Neuronal stem cell (in vitro differentiated cells): Measurements from ENCODE around the gene TLNRD1. TPM values are rescaled to one million over a fixed set of nuclear protein-coding genes. Genes with fewer than 3 reads are reported as not detected.

Experiments used
- DNase-seq: peaks from one replicate; pipeline ENCODE4 v3.0.0-alpha.2; 2013; ENCODE audit warnings: low spot score
- H2AFZ ChIP-seq: one replicate; pipeline ENCODE4 v1.6.1; 2013; ENCODE audit warnings: mild to moderate bottlenecking, low read length, inconsistent platforms
- H2AK5ac ChIP-seq: 2 replicates; pipeline ENCODE4 v1.6.1; 2013; ENCODE audit warnings: low read depth, mild to moderate bottlenecking, inconsistent platforms, low read length, moderate library complexity, mixed read lengths
- H2BK120ac ChIP-seq: 2 replicates; pipeline ENCODE4 v1.6.1; 2013; ENCODE audit warnings: low read depth, mild to moderate bottlenecking, inconsistent platforms, low read length, moderate library complexity, mixed read lengths
- H2BK12ac ChIP-seq: one replicate; pipeline ENCODE4 v1.6.1; 2013; ENCODE audit warnings: low read length, inconsistent platforms
- H2BK15ac ChIP-seq: 2 replicates; pipeline ENCODE4 v1.6.1; 2013; ENCODE audit warnings: mild to moderate bottlenecking, low read length, inconsistent platforms, mixed read lengths
- H2BK5ac ChIP-seq: one replicate; pipeline ENCODE4 v1.6.1; 2013; ENCODE audit warnings: inconsistent platforms, mild to moderate bottlenecking, low read length, moderate library complexity
- H3K14ac ChIP-seq: one replicate; pipeline ENCODE4 v1.6.1; 2013; ENCODE audit warnings: low read length, inconsistent platforms
- H3K18ac ChIP-seq: 2 replicates; pipeline ENCODE4 v1.6.1; 2013; ENCODE audit warnings: low read length, inconsistent platforms
- H3K23ac ChIP-seq: 2 replicates; pipeline ENCODE4 v1.6.1; 2013; ENCODE audit warnings: low read depth, mild to moderate bottlenecking, mixed read lengths, low read length, inconsistent platforms; ENCODE audit not compliant: poor library complexity
- H3K27ac ChIP-seq: replicated peaks from 3 replicates; pipeline ENCODE4 v1.5.1; 2013; ENCODE audit warnings: low read length, inconsistent platforms
- H3K27me3 ChIP-seq, 3 experiments: 2 replicates each; pipeline ENCODE4 v1.6.1; 2013; ENCODE audit warnings: low read length in 3 of 3, mild to moderate bottlenecking in 2 of 3, inconsistent platforms in 1 of 3, low read depth in 1 of 3, mixed read lengths in 1 of 3, moderate library complexity in 1 of 3; ENCODE audit not compliant: control insufficient read depth in 3 of 3, insufficient read depth in 3 of 3
- H3K36me3 ChIP-seq, 2 donors: replicated peaks in 1 of 2; 2 replicates each; pipeline ENCODE4 v1.6.1; 2013; ENCODE audit warnings: low read length in 2 of 2; ENCODE audit not compliant: control insufficient read depth in 2 of 2, insufficient read depth in 2 of 2
- H3K4ac ChIP-seq: 2 replicates; pipeline ENCODE4 v1.6.1; 2013; ENCODE audit warnings: inconsistent platforms, mild to moderate bottlenecking, low read length, moderate library complexity
- H3K4me1 ChIP-seq, 2 donors: 1 replicate in 1 of 2; 2 replicates in 1 of 2; pipeline ENCODE4 v1.6.1; 2013; ENCODE audit warnings: low read length in 2 of 2, low read depth in 1 of 2; ENCODE audit not compliant: control insufficient read depth in 2 of 2, insufficient read depth in 1 of 2
- H3K4me2 ChIP-seq: one replicate; pipeline ENCODE4 v1.6.1; 2013; ENCODE audit warnings: mild to moderate bottlenecking, low read length, inconsistent platforms; ENCODE audit not compliant: insufficient read depth, poor library complexity, severe bottlenecking
- H3K4me3 ChIP-seq, 2 donors: 2 replicates each; pipeline ENCODE4 v1.5.1; 2013; ENCODE audit warnings: low read length in 2 of 2, mild to moderate bottlenecking in 2 of 2, inconsistent platforms in 1 of 2, moderate library complexity in 1 of 2
- H3K79me1 ChIP-seq: one replicate; pipeline ENCODE4 v1.6.1; 2013; ENCODE audit warnings: low read depth, mild to moderate bottlenecking, inconsistent platforms, low read length, moderate library complexity
- H3K9ac ChIP-seq: one replicate; pipeline ENCODE4 v1.6.1; 2013; ENCODE audit warnings: mild to moderate bottlenecking, low read depth, low read length, inconsistent platforms; ENCODE audit not compliant: poor library complexity
- H3K9me3 ChIP-seq, 2 donors: replicated peaks in 1 of 2; 2 replicates each; pipeline versions ENCODE3 to v1.6.1; 2013; ENCODE audit warnings: low read length in 2 of 2, mild to moderate bottlenecking in 2 of 2, inconsistent platforms in 1 of 2, low read depth in 1 of 2, mixed read lengths in 1 of 2, moderate library complexity in 1 of 2; ENCODE audit not compliant: control insufficient read depth in 2 of 2, insufficient read depth in 1 of 2
- H4K8ac ChIP-seq: one replicate; pipeline ENCODE4 v1.6.1; 2013; ENCODE audit warnings: low read depth, mild to moderate bottlenecking, inconsistent platforms, low read length, moderate library complexity
- H4K91ac ChIP-seq: one replicate; pipeline ENCODE4 v1.6.1; 2013; ENCODE audit warnings: low read length, low read depth, mild to moderate bottlenecking, inconsistent platforms; ENCODE audit not compliant: poor library complexity
- WGBS, 2 donors: extraction: QIAGEN DNeasy Blood & Tissue Kit; methylation state at CpG; one replicate each; pipeline ENCODE4 v1.1.7; 2013; ENCODE audit warnings: missing lambda C conversion rate in 2 of 2, mixed read lengths in 1 of 2; ENCODE audit not compliant: insufficient read length in 2 of 2, insufficient replicate concordance in 1 of 2; ENCODE audit errors: extremely low coverage in 2 of 2; 5-methylcytosine and 5-hydroxymethylcytosine counted together
- polyA plus RNA-seq, 2 experiments: library from polyadenylated mRNA; stranded (reverse); fragments of 200-250 nt; gene quantifications; one replicate each; pipeline ENCODE4 v1.2.3, GENCODE V29; 2013

Gene TLNRD1
- 19.5 TPM for polyA plus RNA-seq (2013, experiment 1 of 2)
- 20.2 TPM for polyA plus RNA-seq (2013, experiment 2 of 2)

DNA sequence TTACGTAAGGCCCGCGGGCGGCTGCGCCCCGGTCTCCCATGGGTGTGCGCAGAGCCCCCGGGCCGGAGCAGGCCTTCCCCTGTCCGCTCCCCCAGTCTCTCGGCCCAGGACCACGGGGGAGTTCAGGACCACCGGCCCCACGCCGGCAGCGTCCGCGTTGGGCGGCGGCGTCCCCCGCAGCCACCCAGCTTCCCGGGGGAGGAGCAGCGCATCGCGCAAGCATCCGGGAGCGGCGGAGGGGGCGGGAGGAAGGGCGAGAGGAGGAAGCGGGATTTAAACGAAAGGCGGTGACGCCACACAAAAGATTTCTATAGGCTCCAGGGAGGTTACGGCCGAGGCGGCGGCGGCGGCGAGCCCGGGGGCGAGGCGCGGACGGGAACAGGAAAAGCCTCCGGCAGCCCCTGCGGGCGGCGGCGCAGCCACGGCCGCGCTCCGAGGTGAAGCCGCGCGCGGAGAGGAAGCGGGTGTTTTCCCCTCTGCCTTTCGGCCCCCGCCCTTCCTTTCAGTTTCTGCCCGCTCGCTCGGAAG is at the start of gene TLNRD1:
TLNRD1 (plus strand) TSS at position 300 of the 528 bp plus-strand sequence. CDS start 1,349 bp downstream, outside the sequence.
- Histone ChIP-seq H3K23ac (peak within 1 kb of the TSS; percentile 100), H3K4me1 (peaks cover 7 to 9% of the 10 kb centered on the region in 2 donors), H3K27ac (peak within 1 kb of the TSS; percentile 79), H3K79me1 (peaks cover 15% of the 10 kb centered on the region), H3K36me3 (peaks cover 7 to 33% of the 10 kb centered on the region in 2 donors), H3K4ac (peak within 1 kb of the TSS; percentile 38), H3K18ac (peak within 1 kb of the TSS; percentile 100), H4K8ac (no peak within 1 kb of the TSS), H3K9ac (peak within 1 kb of the TSS; percentile 94), H2BK12ac (peak within 1 kb of the TSS; percentile 5), H3K9me3 (peaks cover 5 to 12% of the 10 kb centered on the region in 2 donors), H2AFZ (peak within 1 kb of the TSS; percentile 99), H3K27me3 (peaks cover 0 to 5% (median 0%) of the 10 kb centered on the region in 3 experiments), H2BK5ac (peak within 1 kb of the TSS; percentile 84), H4K91ac (no peak within 1 kb of the TSS), H3K14ac (peak within 1 kb of the TSS; percentile 63), H2AK5ac (peak within 1 kb of the TSS; percentile 83), H3K4me3 (peak within 1 kb of the TSS; percentile 59 to 96), H3K4me2 (peak within 1 kb of the TSS; percentile 88), H2BK120ac (peak within 1 kb of the TSS; percentile 100), H2BK15ac (peak within 1 kb of the TSS; percentile 52)
- WGBS, 2 donors: no CpG with 5 or more reads among the region's 66 CpGs
- DNase-seq: peak; percentile 85

DNA sequence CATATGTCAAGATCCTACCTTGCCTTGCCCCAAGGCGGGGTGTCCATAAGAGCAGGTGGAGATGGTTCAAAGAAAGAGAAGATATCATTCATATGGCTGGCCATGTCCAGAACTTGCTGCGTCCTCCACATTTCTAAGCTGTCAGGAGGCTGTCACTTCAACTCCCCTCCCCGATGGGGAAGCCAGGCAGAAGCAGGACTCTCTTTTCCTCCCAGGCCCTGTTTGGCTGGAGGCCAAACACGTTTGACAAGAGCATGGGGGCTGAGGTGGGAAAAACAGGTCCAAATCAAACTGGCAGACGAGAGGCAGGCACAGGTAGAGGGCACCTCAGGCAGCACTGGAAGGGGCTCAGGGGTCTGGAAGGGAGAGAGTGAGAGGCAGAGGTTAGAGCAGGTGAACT is 48.8 kb upstream of the TLNRD1 start:
- Histone ChIP-seq H3K4ac (no peak overlapping the region), H2BK15ac (no peak overlapping the region), H2BK12ac (no peak overlapping the region), H3K79me1 (no peaks in the 10 kb centered on the region), H3K18ac (no peak overlapping the region), H2BK120ac (no peak overlapping the region), H3K4me3 (no peak overlapping the region), H3K27me3 (no peaks in the 10 kb centered on the region), H4K8ac (no peak overlapping the region), H2AFZ (no peak overlapping the region), H3K4me2 (no peak overlapping the region), H3K36me3 (peaks cover 2 to 43% of the 10 kb centered on the region in 2 donors), H2BK5ac (no peak overlapping the region), H3K4me1 (peaks cover 7 to 9% of the 10 kb centered on the region in 2 donors), H3K23ac (no peak overlapping the region), H4K91ac (no peak overlapping the region), H3K9ac (no peak overlapping the region), H3K14ac (no peak overlapping the region), H3K27ac (no peak overlapping the region), H2AK5ac (no peak overlapping the region), H3K9me3 (no peaks in the 10 kb centered on the region)
- no peak for DNase-seq
- WGBS, 2 donors: no CpG with 5 or more reads among the region's 5 CpGs

DNA sequence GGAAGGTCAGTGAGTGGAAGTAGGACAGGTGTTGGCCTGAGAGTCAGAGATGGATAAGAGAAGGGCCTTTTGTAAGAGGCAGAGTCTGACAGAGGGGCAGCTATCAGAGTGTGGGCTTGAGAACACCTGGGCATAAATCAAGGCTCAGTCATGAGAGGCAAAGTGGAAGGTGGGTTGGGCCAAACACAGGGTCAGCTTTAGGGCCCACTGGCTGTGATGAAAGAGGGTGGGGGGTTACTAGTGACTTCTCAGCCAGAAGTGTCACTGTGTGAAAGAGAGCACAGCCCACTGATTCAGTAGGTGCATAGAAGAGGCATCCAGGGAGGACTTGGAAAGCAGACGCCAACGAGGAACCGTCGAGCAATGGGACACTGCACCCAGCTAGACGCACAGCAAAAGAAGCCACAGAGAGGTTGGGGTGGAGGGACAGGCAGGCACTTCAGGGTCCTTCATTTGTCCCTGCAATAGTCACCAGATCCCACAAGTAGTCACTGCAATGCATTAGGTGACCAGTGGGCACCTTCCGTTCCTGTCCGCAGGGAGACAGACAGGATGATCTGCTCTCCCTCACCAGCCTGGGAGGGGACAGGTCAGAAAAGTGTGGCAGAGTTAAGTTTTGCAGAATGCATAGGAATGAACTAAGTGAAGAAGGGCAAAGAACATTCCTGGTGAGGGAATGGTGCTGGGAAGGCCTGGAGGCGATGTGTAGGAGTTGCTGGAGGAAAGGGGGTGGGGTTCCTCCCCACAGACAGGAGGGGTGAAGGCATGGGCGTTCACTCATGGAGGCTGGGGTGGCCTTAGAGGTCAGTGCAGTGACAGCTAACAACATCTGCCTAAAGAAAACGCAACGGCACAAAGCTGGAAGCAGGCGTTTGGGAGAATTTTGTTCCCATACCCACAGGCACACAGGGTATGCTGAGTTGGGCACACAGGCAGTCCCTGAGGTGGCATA is 47.4 kb upstream of the TLNRD1 start:
- Histone ChIP-seq H4K8ac (no peak overlapping the region), H3K4me3 (no peak overlapping the region), H3K27ac (no peak overlapping the region), H3K4me1 (peaks cover 9 to 11% of the 10 kb centered on the region in 2 donors), H3K4me2 (no peak overlapping the region), H3K79me1 (no peaks in the 10 kb centered on the region), H3K9me3 (no peaks in the 10 kb centered on the region), H3K18ac (no peak overlapping the region), H2AFZ (no peak overlapping the region), H3K9ac (no peak overlapping the region), H4K91ac (no peak overlapping the region), H2BK5ac (no peak overlapping the region), H3K23ac (no peak overlapping the region), H3K36me3 (peaks cover 2 to 32% of the 10 kb centered on the region in 2 donors), H3K27me3 (no peaks in the 10 kb centered on the region), H2AK5ac (no peak overlapping the region), H3K14ac (no peak overlapping the region), H2BK12ac (no peak overlapping the region), H2BK15ac (no peak overlapping the region), H2BK120ac (no peak overlapping the region), H3K4ac (no peak overlapping the region)
- WGBS, 2 donors: no CpG with 5 or more reads among the region's 12 CpGs
- DNase-seq: no peak
